HG02623 (cell line): ENCODE data around the gene NAA15.
"Not testable (repeated sequence)": the region's sequence is repeated elsewhere in the genome, so short reads cannot be mapped to it uniquely, and the experiment has no call there.

Experiments
- ATAC-seq: cut with Tn5 transposase; IDR thresholded peaks from one replicate; pipeline ENCODE4 v1.9.1; 2021; ENCODE audit warnings: moderate library complexity; ENCODE audit not compliant: unreplicated experiment

NAA15 gene

GRCh38 chr4:139301113-139301820 is at the start of gene NAA15:
Gene NAA15, plus strand, starts transcription at chr4:139301505. Its CDS starts 273 bp downstream, at chr4:139301778.
- peak; percentile 83 for ATAC-seq

DNA sequence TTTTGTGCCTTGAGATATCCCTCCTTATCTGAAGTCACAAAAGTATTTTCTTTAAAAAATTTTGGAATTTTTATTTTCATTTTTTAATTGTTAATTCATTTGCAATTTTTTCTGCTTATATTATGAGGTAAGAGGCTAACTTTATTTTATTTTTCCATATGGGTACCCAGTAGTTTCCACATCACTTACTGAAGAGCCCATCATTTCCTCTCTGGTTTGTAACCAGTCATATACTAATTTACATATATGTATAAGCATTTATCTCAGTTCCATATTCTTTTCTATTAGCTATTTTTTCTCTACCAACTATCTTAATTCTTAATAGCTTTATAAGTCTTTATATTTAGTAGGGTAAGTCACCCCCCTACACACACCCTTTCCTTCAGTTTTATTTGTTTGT is 48.3 kb upstream of the NAA15 start:
- ATAC-seq: no peak

- ATAC-seq: no peak
These were observed 47.6 kb upstream of the NAA15 start for GRCh38 chr4:139253713-139254112.

GRCh38 chr4:139255581-139255980 is 45.7 kb upstream of the NAA15 start:
- ATAC-seq: not testable (repeated sequence)

DNA sequence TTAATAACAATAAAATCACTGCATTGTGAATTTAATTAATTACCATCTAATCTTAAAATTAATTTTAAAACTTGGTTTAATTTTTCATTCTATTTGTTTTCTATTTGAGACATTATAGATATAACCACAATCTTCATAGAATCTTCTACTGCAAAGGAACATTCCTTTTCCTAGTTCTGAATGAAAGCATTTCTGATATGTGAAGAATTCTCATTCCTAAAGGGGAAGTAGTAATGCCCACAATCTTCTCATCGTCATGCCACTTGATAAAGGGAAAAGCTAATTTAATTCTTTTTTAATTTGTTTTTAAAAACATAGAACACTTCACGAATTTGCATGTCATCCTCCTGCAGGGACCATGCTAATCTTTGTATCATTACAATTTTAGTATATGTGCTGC is 45.0 kb upstream of the NAA15 start:
- no peak for ATAC-seq

GRCh38 chr4:139265654-139266053 is 35.7 kb upstream of the NAA15 start:
- ATAC-seq: no peak

GRCh38 chr4:139266208-139266582 is 35.1 kb upstream of the NAA15 start:
- ATAC-seq: no peak

- ATAC-seq: peak; percentile 94
These were observed 34.6 kb upstream of the NAA15 start for GRCh38 chr4:139266583-139267257.

- ATAC-seq: no peak
These were observed 34.0 kb upstream of the NAA15 start for GRCh38 chr4:139267301-139267700.

- no peak for ATAC-seq
These were observed 27.5 kb upstream of the NAA15 start for GRCh38 chr4:139273835-139274234.

- ATAC-seq: no peak
These were observed 26.5 kb upstream of the NAA15 start for GRCh38 chr4:139274790-139275189.

DNA sequence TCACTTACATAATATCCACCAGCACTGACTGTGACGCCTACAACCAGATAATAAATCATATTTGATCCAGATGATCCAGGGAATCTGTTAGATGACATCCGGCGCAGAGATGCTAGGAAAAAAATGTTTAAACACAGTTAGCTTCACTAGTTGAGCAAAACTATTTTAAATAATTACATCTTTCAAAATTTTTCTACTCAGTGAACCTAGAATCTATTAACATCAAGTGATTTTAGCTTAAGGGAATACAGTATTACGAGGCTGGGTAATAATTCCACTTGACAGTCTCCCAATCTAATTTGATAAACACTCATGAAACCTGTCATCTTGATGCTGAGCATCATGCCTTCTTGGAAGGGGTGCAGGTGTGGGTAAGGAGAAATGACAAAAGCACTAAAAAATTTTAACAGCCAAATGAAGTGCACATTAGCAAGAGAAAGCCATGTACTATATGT is 26.0 kb upstream of the NAA15 start:
- no peak for ATAC-seq

GRCh38 chr4:139278485-139278884 is 22.8 kb upstream of the NAA15 start:
- no peak for ATAC-seq

DNA sequence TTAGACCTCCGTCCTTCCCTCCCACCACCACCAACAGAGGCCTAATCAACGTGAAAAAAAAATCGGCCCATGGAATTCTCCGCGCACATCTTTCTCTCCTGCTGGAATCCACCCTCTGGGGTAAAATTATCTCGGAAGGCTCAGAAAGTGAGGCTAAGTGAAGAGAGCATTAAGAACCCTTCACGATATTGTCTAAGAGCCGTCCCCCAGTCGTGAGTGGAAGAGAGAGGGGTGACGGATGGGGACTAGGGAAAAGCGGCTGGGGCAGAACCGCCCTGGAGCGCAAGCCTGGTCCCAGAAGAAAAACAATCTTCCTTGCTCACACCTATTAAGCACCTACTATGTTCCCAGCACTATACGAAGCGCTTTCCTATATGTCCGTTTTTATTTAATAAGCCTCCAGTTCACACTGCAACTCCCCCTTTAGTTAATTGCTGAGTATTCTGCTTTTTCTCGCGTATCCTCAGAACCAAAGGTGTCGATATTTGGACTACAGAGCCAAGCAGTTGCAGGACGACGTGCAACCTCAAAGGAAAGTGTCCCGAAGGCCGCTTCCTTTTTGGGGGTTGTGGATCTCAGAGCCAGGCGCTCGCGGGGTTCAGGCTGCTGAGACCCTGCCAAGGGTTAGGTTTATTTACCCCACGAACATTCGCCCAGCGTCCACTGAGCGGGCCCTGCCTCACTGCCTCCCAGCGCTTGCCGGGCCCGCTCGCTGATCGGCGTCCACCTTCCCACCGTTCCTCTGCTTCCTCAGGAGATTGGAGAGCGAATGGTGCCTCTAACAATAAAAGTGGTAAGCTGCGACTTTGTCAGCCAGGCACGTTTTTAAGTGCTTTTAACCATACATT is 22.2 kb upstream of the NAA15 start:
- ATAC-seq: no peak

GRCh38 chr4:139279760-139280620 is 21.3 kb upstream of the NAA15 start, which contains the start of gene MGARP:
Gene MGARP, minus strand, starts transcription at chr4:139280225. Its CDS starts 67 bp downstream, at chr4:139280158.
- peak; percentile 45 for ATAC-seq

GRCh38 chr4:139282065-139282720 is 19.1 kb upstream of the NAA15 start:
- no peak for ATAC-seq

DNA sequence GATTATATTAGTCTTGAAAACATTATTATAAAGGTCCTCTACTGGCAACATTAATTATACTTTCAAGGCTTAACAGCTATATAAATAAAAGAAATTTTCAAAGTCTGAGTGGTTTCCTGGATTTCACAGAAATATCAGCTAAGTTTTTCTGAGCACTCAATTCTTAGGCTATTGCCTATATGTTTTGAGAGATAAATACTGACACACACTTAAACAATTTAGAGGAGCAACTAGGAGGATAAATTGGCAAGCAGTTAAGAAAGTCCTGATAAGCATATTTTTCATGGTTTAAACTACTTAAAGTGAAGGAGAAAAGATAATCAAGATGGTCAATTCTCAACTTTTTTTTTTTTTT is 18.6 kb upstream of the NAA15 start:
- no peak for ATAC-seq

DNA sequence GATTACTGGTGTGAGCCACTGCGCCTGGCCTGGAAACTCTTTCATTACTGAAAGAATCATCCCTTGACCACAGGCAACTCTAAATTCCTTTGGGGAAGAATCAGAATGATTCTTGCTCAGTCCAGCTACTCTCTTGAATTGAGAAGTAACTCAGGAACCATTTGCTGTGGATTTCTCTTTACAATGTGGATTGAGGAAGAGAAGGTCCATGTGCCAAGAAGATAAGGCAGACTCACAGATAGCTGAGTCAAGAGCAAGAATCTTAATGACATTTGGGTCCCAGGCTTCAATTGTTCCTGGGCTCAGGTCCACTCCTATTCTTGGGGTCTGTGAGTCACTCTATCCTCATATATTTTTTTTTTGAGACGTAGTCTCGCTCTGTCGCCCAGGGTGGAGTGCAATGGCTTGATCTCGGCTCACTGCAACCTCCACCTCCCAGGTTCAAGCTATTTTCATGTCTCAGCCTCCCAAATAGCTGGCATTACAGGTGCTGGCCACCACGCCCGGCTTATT is 15.1 kb upstream of the NAA15 start:
- ATAC-seq: no peak

GRCh38 chr4:139295206-139295941 is 5.9 kb upstream of the NAA15 start:
- peak; percentile 91 for ATAC-seq
